SH-SY5Y (cell line): ENCODE measurements around the gene MBP.

Source experiments
- GATA2 ChIP-seq: IDR thresholded peaks from 2 replicates; pipeline ENCODE4 v1.6.1; 2011; ENCODE audit warnings: mild to moderate bottlenecking, low read depth, low read length
- GATA3 ChIP-seq: IDR thresholded peaks from 2 replicates; pipeline ENCODE4 v1.6.1; 2011; ENCODE audit warnings: low read depth, mild to moderate bottlenecking, low read length, moderate library complexity

DNA sequence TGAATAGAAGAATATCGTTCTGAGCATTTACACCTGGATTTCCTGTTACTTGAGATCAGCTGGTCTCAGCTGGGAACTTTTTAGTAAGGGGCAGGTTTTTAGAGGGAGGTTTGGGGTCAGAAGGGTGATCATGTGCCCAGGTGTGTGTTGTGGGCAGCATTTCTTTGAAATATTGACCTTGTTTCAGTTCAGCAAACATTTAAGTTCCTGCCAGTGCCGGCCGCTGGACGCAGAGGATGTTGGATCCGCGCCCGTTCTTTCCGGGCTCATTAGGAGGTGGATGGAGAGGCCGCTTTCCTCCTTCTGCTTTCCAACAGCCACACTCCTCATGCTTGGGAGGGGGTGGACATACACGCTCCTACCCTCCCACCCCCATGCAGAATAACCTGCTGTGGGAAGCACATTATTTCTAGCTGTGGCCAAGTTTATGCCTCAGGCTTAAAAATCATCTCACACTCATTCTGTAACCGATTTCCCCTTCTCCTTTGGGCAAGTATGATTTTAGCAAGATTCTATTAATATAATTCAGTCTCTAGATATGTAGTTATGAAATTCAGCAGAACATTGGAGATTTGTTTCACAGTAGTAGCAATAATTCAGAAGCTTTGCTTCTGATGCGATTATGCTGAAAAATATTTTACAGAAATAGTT is 178.9 kb downstream of the MBP start:
- TF ChIP-seq GATA3 (no peak), GATA2 (no peak)
